ENCODE measurements around the gene MOB4. TPM values are rescaled to one million over a fixed set of nuclear protein-coding genes. Genes with fewer than 3 reads are reported as not detected.

MOB4 gene
- total and polyA plus RNA-seq, 4 donors: 24.0 to 36.1 (median 25.4) TPM

Other genes with a start within 250 kb of the MOB4 start
- 10 to 100 TPM; 53.3 to 62.6 TPM for gene ANKRD44, start 205.3 kb upstream of the MOB4 start, total RNA-seq
- gene ANKRD44, start 205.3 kb upstream of the MOB4 start, polyA plus RNA-seq: 10 to 100 TPM in 1 of 2 donors, 1 to 10 TPM in 1; 4.5 to 14.4 TPM
- gene SF3B1, start 81.0 kb upstream of the MOB4 start, total RNA-seq: 100 to 1,000 TPM; 281 to 337 TPM
- gene SF3B1, start 81.0 kb upstream of the MOB4 start, polyA plus RNA-seq: 100 to 1,000 TPM in 1 of 2 donors, 10 to 100 TPM in 1; 60.7 to 375 TPM
- 10 to 100 TPM; 26.0 to 39.8 TPM for gene COQ10B, start 62.5 kb upstream of the MOB4 start, total RNA-seq
- 10 to 100 TPM; 20.0 to 24.0 TPM for gene COQ10B, start 62.5 kb upstream of the MOB4 start, polyA plus RNA-seq
- 100 to 1,000 TPM; 115 to 149 TPM for gene HSPD1, start 16.2 kb upstream of the MOB4 start, total RNA-seq
- 100 to 1,000 TPM in 1 of 2 donors, 10 to 100 TPM in 1; 74.4 to 113 TPM for gene HSPD1, start 16.2 kb upstream of the MOB4 start, polyA plus RNA-seq
- 10 to 100 TPM; 46.1 to 61.2 TPM for gene HSPE1, start 15.7 kb upstream of the MOB4 start, total RNA-seq
- 100 to 1,000 TPM in 1 of 2 donors, 10 to 100 TPM in 1; 48.5 to 113 TPM for gene HSPE1, start 15.7 kb upstream of the MOB4 start, polyA plus RNA-seq
- 10 to 100 TPM; 17.5 to 22.2 TPM for gene RFTN2, start 159.5 kb downstream of the MOB4 start, total RNA-seq
- gene RFTN2, start 159.5 kb downstream of the MOB4 start, polyA plus RNA-seq: 1 to 10 TPM; 8.0 to 8.8 TPM
- gene MARS2, start 189.3 kb downstream of the MOB4 start, total RNA-seq: 1 to 10 TPM; 3.6 to 3.7 TPM
- gene MARS2, start 189.3 kb downstream of the MOB4 start, polyA plus RNA-seq: 1 to 10 TPM in 1 of 2 donors, under 1 TPM in 1; 0.74 to 1.5 TPM